Measurements from ENCODE around the gene ZNF750. TPM values are rescaled to one million over a fixed set of nuclear protein-coding genes. Genes with fewer than 3 reads are reported as not detected.

The ZNF750 gene
- total RNA-seq (not detected), total RNA-seq (0 to 0.12 (median 0) reads per million in 172 experiments)
- 0.03 TPM for polyA plus RNA-seq (2013, experiment 1 of 2)
- 0.16 TPM for polyA plus RNA-seq (2013, experiment 2 of 2)

- POLR2A ChIA-PET: no interaction called here
- peaks cover 4% of the 10 kb centered on the region for H3K4me1 Mint-ChIP-seq (ENCODE audit: low read depth)
- CTCF ChIA-PET: interaction anchor here (1.6 kb wide), 1 partner anchor 20 kb away, joined by 4 read pairs; no protein-coding TSS in a partner anchor
- ATAC-seq (ENCODE audit: poor library complexity) (no peak), DNase-seq (no peak)
- H3K9me3 Mint-ChIP-seq: no peaks in the 10 kb centered on the region
- Histone ChIP-seq H3K27me3 (ENCODE audit: control insufficient read depth in 1 of 2, insufficient read depth in 2 of 2, low read length in 2 of 2) (no peaks in the 10 kb centered on the region), H3K4me3 (ENCODE audit: low read length) (no peak within 1 kb of the TSS), H3K27ac (ENCODE audit: low read depth in 1 of 2, low read length in 2 of 2) (no peak within 1 kb of the TSS), H3K9me3 (ENCODE audit: control insufficient read depth in 1 of 2, insufficient read depth in 1 of 2, low read length in 2 of 2) (no peaks in the 10 kb centered on the region), H3K4me1 (ENCODE audit: insufficient read depth, low read length) (no peaks in the 10 kb centered on the region), H3K36me3 (ENCODE audit: insufficient read depth, low read length) (peaks cover 6% of the 10 kb centered on the region)
- H3K36me3 Mint-ChIP-seq (ENCODE audit: low read depth): peaks cover 6% of the 10 kb centered on the region
- intact Hi-C loops (cut with DNase I, micrococcal nuclease): no loop called here
- no peak within 1 kb of the TSS for H3K27ac Mint-ChIP-seq
- H3K4me3 Mint-ChIP-seq: no peak within 1 kb of the TSS
- no peak for TF ChIP-seq CTCF (IDR thresholded peaks at IDR 0.05)
- H3K27me3 Mint-ChIP-seq: no peaks in the 10 kb centered on the region
Observed at GRCh38 chr17:82839617-82840292, at the start of gene ZNF750. Gene ZNF750 (minus strand): TSS chr17:82840022. CDS start chr17:82832454, 7,568 bp downstream.

GRCh38 chr17:82888583-82889495 lies 49.0 kb upstream of the ZNF750 start:
- intact Hi-C loops (cut with DNase I, micrococcal nuclease): no loop called here
- CTCF ChIA-PET: no interaction called here
- H3K36me3 Mint-ChIP-seq (ENCODE audit: low read depth): peaks cover 31% of the 10 kb centered on the region
- no peaks in the 10 kb centered on the region for H3K9me3 ChIP-seq (ENCODE audit: control insufficient read depth in 1 of 2, insufficient read depth in 1 of 2, low read length in 2 of 2)
- H3K36me3 ChIP-seq (ENCODE audit: insufficient read depth, low read length): peaks cover 27% of the 10 kb centered on the region
- H3K4me3 ChIP-seq (ENCODE audit: low read length): no peak overlapping the region
- no peaks in the 10 kb centered on the region for H3K27me3 Mint-ChIP-seq
- ATAC-seq (ENCODE audit: poor library complexity) (no peak), DNase-seq (no peak)
- H3K9me3 Mint-ChIP-seq: no peaks in the 10 kb centered on the region
- H3K27ac ChIP-seq (ENCODE audit: low read depth in 1 of 2, low read length in 2 of 2): no peak overlapping the region
- no peak for TF ChIP-seq CTCF (IDR thresholded peaks at IDR 0.05)
- H3K27me3 ChIP-seq (ENCODE audit: control insufficient read depth in 1 of 2, insufficient read depth in 2 of 2, low read length in 2 of 2): no peaks in the 10 kb centered on the region
- H3K4me1 Mint-ChIP-seq (ENCODE audit: low read depth): peaks cover 58% of the 10 kb centered on the region
- peak overlapping the region; percentile 80 for H3K27ac Mint-ChIP-seq
- H3K4me3 Mint-ChIP-seq: no peak overlapping the region
- POLR2A ChIA-PET: no interaction called here
- peaks cover 51% of the 10 kb centered on the region for H3K4me1 ChIP-seq (ENCODE audit: insufficient read depth, low read length)

- Mint-ChIP-seq H3K27ac (peak overlapping the region; percentile 99), H3K9me3 (no peaks in the 10 kb centered on the region), H3K4me1 (ENCODE audit: low read depth) (peaks cover 59% of the 10 kb centered on the region), H3K36me3 (ENCODE audit: low read depth) (peaks cover 26% of the 10 kb centered on the region), H3K27me3 (no peaks in the 10 kb centered on the region), H3K4me3 (peak overlapping the region; percentile 43)
- Histone ChIP-seq H3K36me3 (ENCODE audit: insufficient read depth, low read length) (peaks cover 27% of the 10 kb centered on the region), H3K4me1 (ENCODE audit: insufficient read depth, low read length) (peaks cover 54% of the 10 kb centered on the region), H3K27ac (ENCODE audit: low read depth in 1 of 2, low read length in 2 of 2) (no peak overlapping the region), H3K27me3 (ENCODE audit: control insufficient read depth in 1 of 2, insufficient read depth in 2 of 2, low read length in 2 of 2) (no peaks in the 10 kb centered on the region), H3K9me3 (ENCODE audit: control insufficient read depth in 1 of 2, insufficient read depth in 1 of 2, low read length in 2 of 2) (no peaks in the 10 kb centered on the region), H3K4me3 (ENCODE audit: low read length) (no peak overlapping the region)
- intact Hi-C loops (cut with DNase I, micrococcal nuclease): no loop called here
- POLR2A ChIA-PET: no interaction called here
- ATAC-seq (ENCODE audit: poor library complexity) (no peak), DNase-seq (no peak)
- TF ChIP-seq CTCF (IDR thresholded peaks at IDR 0.05): no peak
- CTCF ChIA-PET: no interaction called here
Observed at GRCh38 chr17:82887255-82888164, 47.7 kb upstream of the ZNF750 start.

Measured in CD4-positive, alpha-beta T cell (primary cell).